ENCODE measurements around the gene DNAH8.

Gene DNAH8

GRCh38 chr6:39057251-39058155 is 342.4 kb downstream of the DNAH8 start:
- DNase-seq = no peak

- no peak for DNase-seq
Observed at GRCh38 chr6:39058471-39059147, 343.5 kb downstream of the DNAH8 start.

- DNase-seq = no peak
Observed at GRCh38 chr6:39059496-39060310, 344.6 kb downstream of the DNAH8 start.

GRCh38 chr6:39060467-39061160 is 345.5 kb downstream of the DNAH8 start:
- DNase-seq = no peak

- no peak for DNase-seq
Observed at GRCh38 chr6:39061182-39061581, 346.1 kb downstream of the DNAH8 start.

GRCh38 chr6:39061588-39061987 is 346.5 kb downstream of the DNAH8 start:
- DNase-seq = no peak

GRCh38 chr6:39062014-39062740 is 347.1 kb downstream of the DNAH8 start:
- DNase-seq = no peak

GRCh38 chr6:39063526-39063925 is 348.4 kb downstream of the DNAH8 start:
- DNase-seq = no peak

GRCh38 chr6:39065561-39065960 is 350.4 kb downstream of the DNAH8 start:
- DNase-seq = no peak

GRCh38 chr6:39068391-39068790 is 353.3 kb downstream of the DNAH8 start:
- DNase-seq = no peak

- no peak for DNase-seq
Observed at GRCh38 chr6:39072830-39073229, 357.7 kb downstream of the DNAH8 start.

- no peak for DNase-seq
Observed at GRCh38 chr6:39073471-39074355, 358.6 kb downstream of the DNAH8 start.

GRCh38 chr6:39074486-39074885 is 359.4 kb downstream of the DNAH8 start:
- no peak for DNase-seq

GRCh38 chr6:39075010-39075686 is 360.0 kb downstream of the DNAH8 start:
- DNase-seq = no peak

- DNase-seq = no peak
Observed at GRCh38 chr6:39075807-39076622, 360.9 kb downstream of the DNAH8 start.

GRCh38 chr6:39076623-39077535 is 361.8 kb downstream of the DNAH8 start:
- no peak for DNase-seq

- DNase-seq = no peak
Observed at GRCh38 chr6:39077882-39078594, 362.9 kb downstream of the DNAH8 start.

- DNase-seq = no peak
Observed at GRCh38 chr6:39078695-39079094, 363.6 kb downstream of the DNAH8 start.

Data from activated naive CD4-positive, alpha-beta T cell treated with Interleukin-2 at 50 U/mL for 16 hours (primary cell).